Choroid plexus epithelial cell (primary cell): ENCODE data around the gene SMC1B.

Experiments
- DNase-seq: peaks from one replicate; pipeline ENCODE4 v3.0.0-alpha.2; 2010; ENCODE audit warnings: low read depth
- H3K4me3 ChIP-seq: 2 replicates; pipeline ENCODE4 v1.5.1; 2011; ENCODE audit warnings: low read depth, mild to moderate bottlenecking, control low read depth, low read length, moderate library complexity
- TF ChIP-seq, protein P1 (sequence below): conservative IDR thresholded peaks from 2 replicates; pipeline ENCODE4 v1.5.1; 2011; ENCODE audit warnings: low read depth, mild to moderate bottlenecking, control low read depth, inconsistent platforms, low read length, moderate library complexity

SMC1B gene

DNA sequence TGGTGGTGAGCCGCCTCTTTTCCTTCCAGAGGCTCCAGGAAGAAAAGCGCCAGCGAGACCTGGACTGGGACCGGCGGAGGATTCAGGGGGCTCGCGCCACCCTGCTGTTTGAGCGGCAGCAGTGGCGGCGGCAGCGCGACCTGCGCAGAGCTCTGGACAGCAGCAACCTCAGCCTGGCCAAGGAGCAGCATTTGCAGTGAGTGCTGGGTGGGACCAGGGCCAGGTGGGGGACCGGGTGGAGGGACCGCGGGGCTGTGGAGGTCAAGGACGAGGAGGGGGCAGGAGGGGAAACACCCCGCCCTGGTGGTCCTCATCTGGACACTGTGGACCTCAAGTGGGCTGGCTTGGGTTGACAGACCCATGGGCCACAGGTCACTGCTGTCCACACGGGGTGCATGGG, 17.5 kb upstream of the SMC1B start:
- no peak overlapping the region for H3K4me3 ChIP-seq
- TF ChIP-seq, protein P1, sequence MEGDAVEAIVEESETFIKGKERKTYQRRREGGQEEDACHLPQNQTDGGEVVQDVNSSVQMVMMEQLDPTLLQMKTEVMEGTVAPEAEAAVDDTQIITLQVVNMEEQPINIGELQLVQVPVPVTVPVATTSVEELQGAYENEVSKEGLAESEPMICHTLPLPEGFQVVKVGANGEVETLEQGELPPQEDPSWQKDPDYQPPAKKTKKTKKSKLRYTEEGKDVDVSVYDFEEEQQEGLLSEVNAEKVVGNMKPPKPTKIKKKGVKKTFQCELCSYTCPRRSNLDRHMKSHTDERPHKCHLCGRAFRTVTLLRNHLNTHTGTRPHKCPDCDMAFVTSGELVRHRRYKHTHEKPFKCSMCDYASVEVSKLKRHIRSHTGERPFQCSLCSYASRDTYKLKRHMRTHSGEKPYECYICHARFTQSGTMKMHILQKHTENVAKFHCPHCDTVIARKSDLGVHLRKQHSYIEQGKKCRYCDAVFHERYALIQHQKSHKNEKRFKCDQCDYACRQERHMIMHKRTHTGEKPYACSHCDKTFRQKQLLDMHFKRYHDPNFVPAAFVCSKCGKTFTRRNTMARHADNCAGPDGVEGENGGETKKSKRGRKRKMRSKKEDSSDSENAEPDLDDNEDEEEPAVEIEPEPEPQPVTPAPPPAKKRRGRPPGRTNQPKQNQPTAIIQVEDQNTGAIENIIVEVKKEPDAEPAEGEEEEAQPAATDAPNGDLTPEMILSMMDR = no peak
- no peak for DNase-seq

- TF ChIP-seq, protein P1 = no peak
- DNase-seq = no peak
- no peak overlapping the region for H3K4me3 ChIP-seq
Observed at GRCh38 chr22:45429981-45430775, 16.8 kb upstream of the SMC1B start.

DNA sequence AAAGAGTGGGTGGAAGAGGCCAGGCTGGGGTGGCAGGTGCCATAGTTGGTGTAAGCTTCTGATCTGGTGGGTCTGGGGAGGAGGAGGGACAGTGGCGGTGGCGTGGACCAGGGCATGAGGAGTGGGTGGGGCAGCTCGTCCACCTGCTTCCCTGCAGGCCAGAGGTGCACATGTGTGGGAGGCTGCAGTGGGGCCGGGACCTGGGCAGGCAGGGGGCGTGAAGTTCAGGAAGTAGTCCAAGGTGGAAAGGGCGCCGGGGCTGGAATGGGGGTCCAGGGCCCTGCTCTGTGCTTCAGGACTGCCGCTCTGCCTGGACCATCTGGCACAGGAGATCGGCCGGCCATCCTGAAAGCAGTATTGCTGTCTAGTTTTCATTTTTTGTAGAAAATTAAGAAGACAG, 16.0 kb upstream of the SMC1B start:
- no peak for DNase-seq
- no peak overlapping the region for H3K4me3 ChIP-seq

GRCh38 chr22:45428391-45429385, 15.3 kb upstream of the SMC1B start:
- no peak overlapping the region for H3K4me3 ChIP-seq
- DNase-seq = no peak
- TF ChIP-seq, protein P1 = no peak

More for the DNA sequence above, 16.0 kb upstream of the SMC1B start:
- TF ChIP-seq, protein P1 = no peak

GRCh38 chr22:45427114-45427513, 13.7 kb upstream of the SMC1B start:
- TF ChIP-seq, protein P1 = no peak
- no peak for DNase-seq
- H3K4me3 ChIP-seq = no peak overlapping the region

DNA sequence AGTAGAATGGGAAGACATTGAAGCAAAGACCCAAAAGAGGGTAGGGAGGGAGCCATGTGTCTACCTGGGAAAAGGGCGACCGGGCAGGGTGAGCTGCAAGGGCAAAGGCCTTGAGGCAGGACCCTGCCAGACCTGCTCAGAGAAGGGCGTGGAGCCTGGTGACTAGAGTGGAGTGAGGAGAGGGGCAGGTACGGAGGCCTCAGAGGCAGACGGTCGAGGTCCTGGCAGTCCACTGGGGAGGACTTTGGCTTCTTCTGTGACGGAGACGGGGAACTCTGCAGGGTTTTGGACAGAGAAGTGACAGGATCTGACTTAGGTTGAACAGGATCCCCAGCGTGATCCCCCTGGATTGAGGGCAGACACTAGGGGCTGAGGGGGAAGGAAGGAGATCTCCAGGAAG, 13.0 kb upstream of the SMC1B start:
- TF ChIP-seq, protein P1 = no peak
- DNase-seq = no peak
- H3K4me3 ChIP-seq = no peak overlapping the region
